Nephron progenitor cell (in vitro differentiated cells): ENCODE results near the gene ARID5B.

Source experiments
- DNase-seq: peaks from one replicate; pipeline ENCODE4 v3.0.0; 2021
- H3K27ac Mint-ChIP-seq: 2 replicates; pipeline ENCODE4 v1.8.0; 2021; ENCODE audit warnings: mild to moderate bottlenecking, moderate library complexity, mixed read lengths
- H3K27me3 Mint-ChIP-seq: 2 replicates; pipeline ENCODE4 v1.8.0; 2021; ENCODE audit warnings: mild to moderate bottlenecking, low read depth, mixed read lengths; ENCODE audit not compliant: poor library complexity
- H3K36me3 Mint-ChIP-seq: 2 replicates; pipeline ENCODE4 v1.8.0; 2021; ENCODE audit warnings: low read depth, mixed read lengths
- H3K4me1 Mint-ChIP-seq: 2 replicates; pipeline ENCODE4 v1.8.0; 2021; ENCODE audit warnings: mixed read lengths
- H3K4me3 Mint-ChIP-seq: 2 replicates; pipeline ENCODE4 v1.8.0; 2021; ENCODE audit warnings: mild to moderate bottlenecking, moderate library complexity, mixed read lengths
- H3K9me3 Mint-ChIP-seq: 2 replicates; pipeline ENCODE4 v1.8.0; 2021; ENCODE audit warnings: mild to moderate bottlenecking, moderate library complexity, mixed read lengths
- TF ChIP-seq, protein P1 (sequence below): fragments of 200-600 bp; sonication (generic); IDR thresholded peaks from 2 replicates; pipeline ENCODE4 v1.5.0; 2021; ENCODE audit warnings: antibody characterized with exemption

The ARID5B gene

GRCh38 chr10:61989995-61990760 is 88.7 kb downstream of the ARID5B start:
- Mint-ChIP-seq H3K27ac (no peak overlapping the region), H3K4me1 (peaks cover 21% of the 10 kb centered on the region), H3K27me3 (peaks cover 3% of the 10 kb centered on the region), H3K4me3 (no peak overlapping the region), H3K36me3 (peaks cover 15% of the 10 kb centered on the region), H3K9me3 (no peaks in the 10 kb centered on the region)
- no peak for DNase-seq
- TF ChIP-seq, protein P1, sequence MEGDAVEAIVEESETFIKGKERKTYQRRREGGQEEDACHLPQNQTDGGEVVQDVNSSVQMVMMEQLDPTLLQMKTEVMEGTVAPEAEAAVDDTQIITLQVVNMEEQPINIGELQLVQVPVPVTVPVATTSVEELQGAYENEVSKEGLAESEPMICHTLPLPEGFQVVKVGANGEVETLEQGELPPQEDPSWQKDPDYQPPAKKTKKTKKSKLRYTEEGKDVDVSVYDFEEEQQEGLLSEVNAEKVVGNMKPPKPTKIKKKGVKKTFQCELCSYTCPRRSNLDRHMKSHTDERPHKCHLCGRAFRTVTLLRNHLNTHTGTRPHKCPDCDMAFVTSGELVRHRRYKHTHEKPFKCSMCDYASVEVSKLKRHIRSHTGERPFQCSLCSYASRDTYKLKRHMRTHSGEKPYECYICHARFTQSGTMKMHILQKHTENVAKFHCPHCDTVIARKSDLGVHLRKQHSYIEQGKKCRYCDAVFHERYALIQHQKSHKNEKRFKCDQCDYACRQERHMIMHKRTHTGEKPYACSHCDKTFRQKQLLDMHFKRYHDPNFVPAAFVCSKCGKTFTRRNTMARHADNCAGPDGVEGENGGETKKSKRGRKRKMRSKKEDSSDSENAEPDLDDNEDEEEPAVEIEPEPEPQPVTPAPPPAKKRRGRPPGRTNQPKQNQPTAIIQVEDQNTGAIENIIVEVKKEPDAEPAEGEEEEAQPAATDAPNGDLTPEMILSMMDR, result no peak

DNA sequence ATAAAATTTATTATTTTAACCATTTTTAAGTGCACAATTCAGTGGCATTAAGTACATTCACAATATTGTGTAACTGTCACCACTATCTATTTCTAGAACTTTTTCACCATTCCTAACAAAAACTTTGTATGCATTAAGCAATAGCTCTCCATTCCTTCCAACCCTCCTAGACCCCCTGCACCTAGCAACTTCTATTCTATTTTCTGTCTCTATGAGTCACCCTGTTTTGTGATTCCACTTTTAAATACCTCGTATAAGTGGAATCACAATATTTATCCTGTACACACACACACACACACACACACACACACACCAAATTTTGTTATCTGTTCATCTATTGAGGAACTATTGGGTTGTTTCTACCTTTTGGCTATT is 89.2 kb downstream of the ARID5B start:
- H3K4me1 Mint-ChIP-seq, result peaks cover 21% of the 10 kb centered on the region
- TF ChIP-seq, protein P1, result no peak

DNA sequence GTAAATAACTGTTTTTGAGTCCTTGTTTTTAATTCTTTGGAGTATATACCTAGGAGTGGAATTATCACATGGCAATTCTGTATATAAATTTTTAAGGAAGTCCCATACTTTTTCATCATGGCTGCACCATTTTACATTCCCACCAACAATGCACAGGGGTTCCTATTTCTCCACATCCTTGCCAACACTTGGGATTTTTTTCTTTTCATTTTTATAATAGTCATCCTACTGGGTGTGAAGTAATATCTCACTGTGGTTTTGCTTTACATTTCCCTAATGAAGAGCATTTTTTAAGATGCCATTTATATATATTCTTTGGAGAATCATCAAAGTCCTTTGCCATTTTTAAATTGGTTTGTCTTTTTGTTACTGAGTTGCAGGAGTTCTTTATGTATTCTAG is 89.7 kb downstream of the ARID5B start:
- Mint-ChIP-seq H3K4me1 (peaks cover 21% of the 10 kb centered on the region), H3K4me3 (no peak overlapping the region), H3K27ac (peak overlapping the region; percentile 29), H3K36me3 (peaks cover 15% of the 10 kb centered on the region), H3K27me3 (peaks cover 3% of the 10 kb centered on the region), H3K9me3 (no peaks in the 10 kb centered on the region)
- TF ChIP-seq, protein P1, result no peak
- no peak for DNase-seq

More for the DNA sequence above, 89.2 kb downstream of the ARID5B start:
- no peak overlapping the region for H3K4me3 Mint-ChIP-seq
- H3K27ac Mint-ChIP-seq, result peak overlapping the region; percentile 29
- DNase-seq, result no peak
- H3K27me3 Mint-ChIP-seq, result peaks cover 3% of the 10 kb centered on the region
- peaks cover 15% of the 10 kb centered on the region for H3K36me3 Mint-ChIP-seq
- H3K9me3 Mint-ChIP-seq, result no peaks in the 10 kb centered on the region

DNA sequence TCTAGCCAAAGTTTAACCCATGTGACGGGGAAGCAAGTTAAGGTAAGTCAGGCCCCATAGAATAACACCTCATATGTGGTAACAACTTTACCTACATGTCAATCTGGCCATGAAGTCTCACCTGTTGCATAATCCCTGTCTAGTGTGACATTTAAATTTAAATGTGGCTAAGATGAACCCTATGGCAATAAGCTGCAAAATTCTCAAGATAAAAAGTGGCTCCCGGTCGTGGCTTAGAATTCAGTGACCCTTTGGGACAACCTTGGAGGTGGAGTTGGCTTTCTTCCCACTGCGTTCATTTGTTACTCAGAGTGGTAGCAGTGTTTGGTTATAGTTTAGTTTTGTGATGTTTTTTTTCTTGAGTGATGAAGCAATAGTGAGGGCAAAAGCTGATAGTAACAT is 90.6 kb downstream of the ARID5B start:
- Mint-ChIP-seq H3K4me3 (no peak overlapping the region), H3K4me1 (peaks cover 21% of the 10 kb centered on the region), H3K27me3 (no peaks in the 10 kb centered on the region), H3K9me3 (no peaks in the 10 kb centered on the region), H3K27ac (no peak overlapping the region), H3K36me3 (peaks cover 18% of the 10 kb centered on the region)
- DNase-seq, result no peak
- TF ChIP-seq, protein P1, result no peak

- no peak for DNase-seq
- peaks cover 21% of the 10 kb centered on the region for H3K4me1 Mint-ChIP-seq
- H3K4me3 Mint-ChIP-seq, result no peak overlapping the region
- peaks cover 27% of the 10 kb centered on the region for H3K36me3 Mint-ChIP-seq
- H3K9me3 Mint-ChIP-seq, result no peaks in the 10 kb centered on the region
- no peaks in the 10 kb centered on the region for H3K27me3 Mint-ChIP-seq
- no peak overlapping the region for H3K27ac Mint-ChIP-seq
- TF ChIP-seq, protein P1, result no peak
Measured at GRCh38 chr10:61992671-61993668, 91.5 kb downstream of the ARID5B start.
